CD4-positive, alpha-beta T cell treated with Interleukin-15 for 4 hours (primary cell): Measurements from ENCODE around the gene AK6.
"Not testable (repeated sequence)": the region's sequence is repeated elsewhere in the genome, so short reads cannot be mapped to it uniquely, and the experiment has no call there.

Source experiments
- DNase-seq: peaks from one replicate; pipeline ENCODE4 v3.0.0-alpha.2; 2020; ENCODE audit warnings: low spot score

Gene AK6

DNA sequence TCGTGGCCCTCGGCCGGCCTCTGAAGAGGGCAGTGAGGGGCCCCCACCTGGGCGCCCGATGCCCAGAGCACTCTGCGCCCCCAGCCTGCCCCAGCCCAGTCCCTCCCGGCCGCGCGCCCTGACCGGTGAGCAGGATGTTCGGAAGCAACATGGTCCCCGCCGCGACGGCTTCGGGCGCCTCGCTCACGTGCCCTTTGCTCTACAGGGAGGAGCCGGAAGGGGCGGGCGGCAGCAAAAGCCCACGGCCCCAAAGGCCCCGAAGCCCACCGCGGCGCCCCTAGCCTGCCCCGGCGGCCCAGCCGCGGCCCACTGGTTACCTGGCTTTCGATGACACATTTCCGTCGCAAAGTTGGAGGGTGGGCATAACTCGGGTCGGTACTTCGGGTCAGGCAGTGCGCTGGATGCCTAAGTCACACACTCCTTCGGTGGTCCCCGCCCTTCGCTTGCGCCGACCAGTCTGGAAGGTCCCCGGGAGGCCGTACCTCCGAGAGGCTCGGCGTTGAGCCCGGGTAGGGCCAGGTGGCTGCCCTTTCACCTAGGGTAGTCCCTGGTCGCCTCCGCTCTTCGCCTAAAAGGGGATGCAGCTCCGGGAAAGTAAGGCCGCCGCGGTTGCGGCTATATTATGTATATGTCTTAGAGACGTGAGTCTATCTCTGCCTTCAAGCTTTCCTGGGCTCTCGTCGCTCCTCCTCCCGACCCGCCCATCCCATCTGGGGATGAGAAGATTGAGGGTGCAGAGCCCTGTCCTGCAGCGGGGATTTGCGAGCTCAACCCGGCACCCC, at the start of gene AK6, which contains the start of the genes RAD17 and TAF9:
AK6 (minus strand) TSS at position 181 of the 782 bp plus-strand sequence; CDS start at position 151, 30 bp downstream.
RAD17 (plus strand) TSS at position 479 of the 782 bp plus-strand sequence. CDS start 2,391 bp downstream, outside the sequence.
TAF9 (minus strand) TSS at position 181 of the 782 bp plus-strand sequence. CDS start 3,783 bp downstream, outside the sequence.
- peak; percentile 87 for DNase-seq

DNA sequence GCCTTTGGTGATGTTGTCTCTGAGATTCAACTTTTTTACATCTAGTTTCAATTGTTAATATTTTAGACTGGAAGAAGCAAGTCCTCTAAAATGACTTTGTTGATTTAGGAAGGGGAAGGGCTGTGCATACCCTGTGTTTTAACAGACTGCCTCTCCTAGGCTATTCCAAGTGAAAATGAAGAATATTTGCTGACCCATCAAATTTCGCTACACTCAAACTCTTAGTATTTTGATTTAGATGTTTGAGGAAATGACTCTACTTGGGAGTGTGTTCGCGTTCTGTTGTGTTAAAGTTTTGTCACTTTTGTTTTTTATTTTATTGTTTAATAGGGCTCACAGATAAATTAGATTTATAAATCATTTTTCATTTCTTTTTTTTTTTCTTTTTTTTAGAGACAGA, 49.2 kb upstream of the AK6 start:
- no peak for DNase-seq

DNA sequence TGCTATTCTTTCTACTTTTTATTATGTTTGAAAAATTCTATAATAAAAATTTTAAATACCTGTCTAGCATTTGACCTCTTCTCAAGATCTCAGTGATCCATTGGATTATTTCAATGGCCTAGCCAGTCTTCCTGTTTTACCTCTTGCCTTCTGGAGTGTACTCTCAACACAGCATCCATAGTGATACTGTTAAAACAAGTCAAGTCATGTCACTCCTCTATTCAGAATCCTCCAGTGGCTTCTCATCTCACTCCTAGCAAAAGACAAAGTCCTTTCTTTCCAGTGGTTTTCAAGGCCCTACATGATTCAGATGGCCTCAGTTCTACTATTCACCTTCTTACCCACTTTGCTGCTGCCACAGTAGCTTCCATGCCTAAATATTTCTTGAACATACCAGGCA, 47.4 kb upstream of the AK6 start:
- no peak for DNase-seq

DNA sequence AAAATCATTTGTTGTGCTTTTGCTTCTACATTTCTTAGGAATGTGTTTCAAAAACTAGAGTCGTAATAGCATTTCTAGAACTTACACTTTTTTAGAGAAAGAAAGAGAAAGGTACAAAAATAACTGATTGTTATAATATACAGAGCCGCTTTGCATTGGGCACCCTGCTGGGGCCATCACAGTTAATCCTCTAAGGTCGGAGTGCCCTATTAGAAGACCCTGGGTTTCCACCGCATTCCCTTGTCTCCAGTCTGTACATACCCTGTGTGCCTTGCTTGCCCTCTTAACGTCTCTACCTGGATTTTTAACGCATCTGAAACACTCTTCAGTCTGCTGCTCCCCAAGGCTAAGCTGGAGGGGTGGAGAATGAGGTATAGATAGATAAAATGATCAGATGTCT, 46.9 kb upstream of the AK6 start:
- DNase-seq: no peak

DNA sequence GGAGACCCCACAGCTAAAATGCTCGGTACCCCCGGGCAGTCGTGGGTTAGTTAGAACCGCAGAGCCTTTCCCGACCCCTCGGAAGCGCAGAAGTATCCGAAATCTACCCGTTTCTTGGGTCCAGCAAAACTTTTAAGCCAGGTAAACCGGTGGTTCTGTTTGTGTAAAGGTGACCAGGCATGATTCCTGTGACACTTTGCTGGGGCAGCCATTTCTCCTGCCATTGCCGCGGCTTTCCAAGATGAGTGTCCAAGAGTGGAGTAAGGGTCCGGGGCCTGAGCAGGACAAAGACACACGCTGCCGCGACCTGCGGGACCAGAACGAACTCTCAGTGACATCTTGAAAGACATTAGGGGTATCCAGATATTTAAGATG, 46.3 kb upstream of the AK6 start:
- no peak for DNase-seq

DNA sequence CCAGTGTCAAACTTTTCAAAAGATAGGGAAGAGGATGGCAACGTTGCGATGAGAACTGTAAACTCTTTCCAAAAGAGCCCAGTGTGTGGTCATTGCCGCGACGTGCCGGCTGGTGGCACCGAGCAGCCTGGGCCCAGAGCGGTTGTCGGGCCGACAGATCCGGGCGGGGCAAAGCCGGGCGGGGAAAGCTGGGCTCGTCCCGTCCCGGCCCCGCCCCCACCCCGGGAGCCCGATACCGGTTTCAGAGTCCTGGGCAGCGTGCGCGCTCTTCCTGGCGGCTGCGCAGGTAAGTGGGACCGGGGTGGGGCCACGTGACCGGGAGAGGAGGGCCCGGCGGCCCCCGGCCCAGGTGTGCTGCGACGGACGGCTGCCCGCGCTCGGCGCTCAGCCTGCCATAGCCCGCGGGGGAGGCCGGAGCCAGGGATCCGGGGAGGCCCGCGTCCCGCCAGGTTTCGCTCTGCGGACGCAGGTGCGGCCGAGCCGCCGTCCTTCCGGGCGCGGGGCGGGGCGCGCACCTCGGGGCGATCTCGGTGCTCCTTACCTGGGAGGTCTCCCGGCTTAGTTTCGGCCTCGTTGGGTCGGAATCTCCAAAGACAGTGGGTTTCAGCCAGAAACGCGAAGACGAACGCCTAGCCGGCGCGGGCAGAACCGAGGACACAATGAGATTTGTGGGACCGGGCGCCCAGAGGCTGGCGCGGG, 45.7 kb upstream of the AK6 start, which contains the start of gene MARVELD2:
MARVELD2 (plus strand) TSS at position 232 of the 699 bp plus-strand sequence. CDS start 4,270 bp downstream, outside the sequence.
- peak; percentile 35 for DNase-seq

DNA sequence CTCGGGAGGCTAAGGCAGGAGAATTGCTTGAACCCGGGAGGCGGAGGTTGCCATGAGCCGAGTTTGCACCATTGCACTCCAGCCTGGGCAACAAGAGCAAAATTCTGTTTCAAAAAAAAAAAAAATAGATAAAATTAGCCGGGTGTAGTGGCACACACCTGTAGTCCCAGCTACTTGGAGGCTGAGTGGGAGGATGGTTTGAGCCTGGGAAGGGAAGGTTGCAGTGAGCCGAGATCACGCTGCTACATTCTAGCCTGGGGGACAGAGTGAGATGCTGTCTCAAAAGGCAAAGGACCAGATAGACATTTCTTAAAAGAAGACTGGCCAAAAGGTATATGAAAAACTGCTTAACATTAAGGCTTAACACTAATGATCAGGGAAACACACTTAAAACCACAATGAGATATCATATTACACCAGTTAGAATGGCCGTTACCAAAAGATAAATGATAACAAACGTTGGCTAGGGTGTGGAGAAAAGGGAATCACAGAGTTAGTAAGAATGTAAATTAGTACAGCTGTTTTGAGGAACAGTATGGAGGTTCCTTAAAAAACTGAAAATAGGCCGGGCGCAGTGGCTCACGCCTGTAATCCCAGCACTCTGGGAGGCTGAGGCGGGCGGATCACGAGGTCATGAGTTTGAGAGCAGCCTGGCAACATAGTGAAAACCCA, 35.5 kb upstream of the AK6 start:
- no peak for DNase-seq

DNA sequence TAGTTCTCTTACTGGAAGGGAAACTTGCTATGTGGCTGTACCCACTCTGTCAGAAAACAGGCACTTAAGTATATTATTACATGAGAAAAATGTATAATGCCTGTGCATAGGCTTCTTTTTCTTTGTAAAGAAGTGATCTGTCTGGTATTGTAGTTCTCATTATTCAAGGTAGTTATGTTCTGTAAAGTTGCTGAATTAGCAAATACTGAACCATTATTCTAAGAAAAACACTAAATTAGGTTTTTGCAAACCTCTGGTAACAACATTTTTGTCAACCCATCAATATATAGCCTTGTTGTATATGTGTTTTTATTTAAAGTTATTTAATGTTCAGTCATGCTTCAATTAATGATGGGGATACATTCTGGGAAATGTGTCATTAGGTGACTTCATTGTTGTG, 9.1 kb upstream of the AK6 start:
- DNase-seq: no peak

DNA sequence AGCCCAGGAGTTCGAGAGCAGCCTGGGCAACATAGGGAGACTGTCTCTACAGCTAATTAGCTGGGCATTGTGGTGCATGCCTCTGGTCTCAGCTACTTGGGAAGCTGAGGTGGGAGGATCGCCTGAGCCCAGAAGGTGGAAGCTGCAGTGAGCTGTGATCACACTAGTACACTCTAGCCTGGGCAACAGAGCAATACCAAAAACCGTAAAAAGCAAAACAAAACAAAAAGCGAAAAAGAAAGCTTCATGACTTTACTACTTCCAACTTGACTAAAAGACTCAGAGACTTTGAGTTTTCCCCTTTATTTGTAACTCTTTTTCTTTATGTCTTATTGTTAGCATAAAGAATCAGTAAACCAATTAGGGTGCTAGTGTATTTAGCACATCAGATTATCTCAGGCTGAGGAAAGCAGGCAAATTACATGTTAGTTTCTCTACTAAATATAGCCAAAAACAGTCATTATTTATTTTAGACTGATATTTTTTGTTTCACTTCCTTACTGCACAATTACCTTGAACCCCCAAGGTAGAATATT, 5.7 kb upstream of the AK6 start:
- DNase-seq: no peak

DNA sequence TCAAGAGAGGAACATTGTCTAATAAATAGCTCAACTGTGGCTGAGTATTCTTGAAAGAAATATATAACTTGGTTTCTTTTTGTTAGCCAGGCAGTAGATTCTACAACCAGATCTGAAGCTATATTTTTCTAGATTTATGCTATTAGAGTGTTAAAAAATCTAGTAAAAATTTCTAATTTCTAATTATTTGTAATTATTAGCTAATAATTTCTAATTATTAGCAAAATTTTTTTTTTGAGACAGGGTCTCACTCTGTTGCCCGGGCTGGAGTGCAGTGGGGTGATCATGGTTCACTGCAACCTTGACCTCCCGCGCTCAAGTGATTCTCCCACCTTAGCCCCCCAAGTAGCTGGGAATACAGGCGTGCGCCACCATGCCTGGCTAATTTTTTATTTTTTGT, 3.1 kb upstream of the AK6 start:
- no peak for DNase-seq

DNA sequence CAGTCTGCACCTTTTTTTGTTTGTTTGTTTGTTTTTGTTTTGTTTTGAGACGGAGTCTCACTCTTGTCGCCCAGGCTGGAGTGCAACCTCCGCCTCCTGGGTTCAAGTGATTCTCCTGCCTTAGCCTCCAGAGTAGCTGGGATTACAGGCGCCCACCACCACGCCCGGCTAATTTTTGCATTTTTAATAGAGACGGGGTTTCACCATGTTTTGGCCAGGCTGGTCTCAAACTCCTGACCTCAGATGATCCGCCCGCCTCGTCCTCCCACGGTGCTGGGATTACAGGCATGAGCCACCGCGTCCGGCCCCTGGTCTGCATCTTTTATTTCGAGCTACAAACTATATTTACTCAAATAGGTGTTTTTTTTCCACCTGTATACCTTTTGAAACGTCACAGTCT, 1.0 kb upstream of the AK6 start:
- DNase-seq: not testable (repeated sequence)

DNA sequence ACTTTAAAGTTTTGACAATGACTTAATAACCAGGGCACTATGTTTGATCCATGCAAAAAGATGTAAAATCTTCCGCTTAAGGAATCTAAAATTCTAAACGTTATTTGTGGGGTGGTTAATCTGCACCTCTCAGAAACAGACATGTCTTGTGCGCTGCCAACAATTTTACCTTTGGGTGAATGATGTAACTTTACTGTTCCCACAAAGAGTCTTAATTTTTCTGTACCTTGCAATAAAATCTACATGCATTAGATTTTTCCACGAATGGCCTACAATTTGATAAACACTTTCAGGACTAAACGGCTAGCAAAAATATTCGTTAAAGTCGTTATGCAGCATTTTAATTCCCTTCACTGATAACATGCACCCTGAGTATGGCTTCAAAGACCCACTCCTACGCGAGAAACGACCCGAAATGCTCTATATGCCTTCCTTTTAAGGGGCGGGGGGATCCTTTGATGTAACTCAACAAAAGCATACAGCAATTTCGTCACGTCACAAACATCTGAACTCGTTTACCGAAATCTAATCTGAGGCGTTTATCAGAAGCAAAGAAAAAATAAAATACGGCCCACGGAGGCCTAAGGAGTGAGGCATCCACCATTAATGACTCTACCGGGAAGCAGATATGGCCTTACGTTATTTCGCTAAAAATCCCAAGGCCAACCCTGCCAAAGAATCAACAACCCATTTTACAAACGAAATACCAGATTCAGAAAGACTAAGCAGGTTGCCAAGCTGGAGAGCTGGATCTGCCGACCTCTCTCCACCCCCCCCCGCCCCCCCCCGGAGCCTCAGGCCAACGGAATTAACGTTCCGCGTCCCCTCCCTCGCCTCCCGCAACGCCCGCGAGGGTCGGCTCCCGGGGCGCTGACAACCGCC, 621 bp downstream of the AK6 start:
- peak; percentile 6 for DNase-seq

DNA sequence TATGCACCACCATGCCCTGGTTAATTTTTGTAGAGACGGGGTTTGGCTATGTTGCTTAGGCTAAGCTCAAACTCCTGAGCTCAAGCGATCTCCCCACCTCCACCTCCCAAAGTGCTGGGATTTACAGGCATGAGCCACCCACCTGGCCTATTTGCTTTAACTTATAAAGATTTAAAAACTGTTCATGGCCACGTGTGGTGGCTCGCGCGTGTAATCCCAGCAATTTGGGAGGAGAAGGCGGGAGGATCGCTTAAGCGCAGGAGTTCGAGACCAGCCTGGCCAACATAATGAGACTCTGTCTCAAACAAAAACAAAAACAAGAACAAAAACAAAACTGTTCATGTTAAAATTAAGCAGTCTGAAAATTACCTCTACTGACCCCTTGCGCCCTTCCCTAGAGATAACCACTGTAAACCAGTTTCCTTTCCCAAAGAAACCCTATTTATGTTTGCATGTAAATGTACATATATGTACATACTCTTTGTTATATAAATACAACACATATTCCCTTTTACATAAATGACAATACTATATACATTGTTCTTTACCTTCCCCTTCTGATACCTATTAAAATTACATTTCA, 1.5 kb downstream of the AK6 start:
- no peak for DNase-seq

DNA sequence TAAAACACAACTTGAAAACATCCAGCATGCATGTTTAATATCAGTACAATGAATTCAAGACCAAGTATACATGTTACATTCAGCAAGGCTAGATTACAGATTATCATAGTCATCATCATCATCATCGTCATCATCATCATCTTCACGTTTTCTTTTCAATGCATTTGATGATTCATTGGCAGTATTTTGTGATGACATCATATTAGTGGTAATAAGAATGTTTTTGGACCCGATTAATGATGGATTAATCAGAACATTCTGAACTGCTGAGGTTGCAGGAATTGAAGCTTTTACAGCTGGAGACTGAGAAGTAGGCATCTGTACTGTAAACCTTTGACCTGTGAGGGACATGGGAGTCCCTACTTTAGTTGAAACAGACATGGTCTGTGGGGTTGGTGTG, 4.5 kb downstream of the AK6 start:
- no peak for DNase-seq

DNA sequence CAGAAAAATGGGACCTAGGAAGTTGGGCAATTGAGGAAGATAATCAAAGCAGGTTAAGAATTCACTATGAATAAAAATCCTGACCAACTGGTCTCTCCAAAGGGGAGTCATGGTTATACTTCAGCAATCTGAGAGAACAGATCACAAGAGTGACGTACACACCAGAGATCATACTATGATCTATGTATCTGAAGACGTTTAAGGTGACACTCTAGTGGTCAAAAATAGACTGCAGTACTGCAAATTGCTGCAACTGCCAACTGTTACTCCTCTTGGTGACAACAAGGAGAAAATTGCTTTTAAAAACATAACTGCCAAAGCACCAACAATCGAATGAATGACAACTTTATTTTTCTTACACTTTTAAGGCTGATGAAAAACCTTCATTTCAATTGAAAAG, 4.9 kb downstream of the AK6 start:
- DNase-seq: no peak

DNA sequence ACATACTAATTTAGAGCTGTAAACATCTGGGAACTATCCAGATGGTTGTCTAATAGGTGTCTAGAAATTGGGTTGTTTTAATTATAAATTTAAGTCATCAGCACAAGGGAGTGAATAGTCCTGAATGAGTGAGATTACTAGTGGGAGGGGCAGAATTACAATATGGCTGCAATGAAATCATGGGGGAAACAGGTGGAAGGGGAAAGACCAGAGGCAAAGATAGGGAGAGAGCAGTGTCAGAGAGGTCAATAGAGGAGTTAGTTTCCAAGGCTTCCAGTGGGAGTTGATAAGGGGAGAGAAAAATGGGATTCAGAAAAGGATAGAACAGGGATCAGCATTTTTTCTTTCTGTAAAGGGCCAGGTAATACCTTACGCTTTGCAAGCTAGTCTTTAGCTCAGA, 8.9 kb downstream of the AK6 start:
- DNase-seq: no peak

DNA sequence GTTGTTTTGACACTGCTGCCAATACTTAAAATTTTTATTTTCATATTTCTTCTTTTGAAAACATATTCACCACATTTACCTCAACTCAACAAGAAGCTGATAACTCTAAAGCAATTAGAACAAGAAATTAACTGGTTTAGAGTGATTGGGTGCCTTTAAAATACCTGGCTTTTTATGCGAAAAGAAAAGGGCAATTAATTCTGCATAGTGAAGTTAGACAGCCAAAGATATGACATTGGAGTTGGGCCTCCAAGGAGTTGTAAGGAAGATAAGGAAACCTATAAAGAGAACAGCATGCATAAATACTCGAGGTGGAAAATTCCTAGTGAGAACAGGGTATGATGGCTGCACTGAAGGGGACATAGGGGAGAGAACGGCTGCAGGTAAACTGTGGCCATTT, 9.6 kb downstream of the AK6 start:
- DNase-seq: no peak

DNA sequence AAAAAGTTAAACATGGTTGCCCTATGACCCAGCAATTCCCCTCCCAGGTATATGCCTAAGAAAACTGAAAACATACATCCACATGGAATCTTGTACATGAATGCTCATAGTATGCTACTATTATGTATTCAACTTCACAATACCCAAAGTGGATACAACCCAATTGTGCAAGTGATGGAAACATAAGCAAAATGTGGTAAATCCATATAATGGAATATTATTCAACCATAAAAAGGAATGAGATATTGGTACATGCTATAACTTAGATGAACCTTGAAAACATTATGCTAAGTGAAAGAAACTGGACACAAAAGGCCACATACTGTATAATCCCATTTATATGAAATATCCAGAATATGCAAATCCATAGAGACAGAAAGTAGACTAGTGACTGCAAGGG, 18.7 kb downstream of the AK6 start:
- DNase-seq: no peak

DNA sequence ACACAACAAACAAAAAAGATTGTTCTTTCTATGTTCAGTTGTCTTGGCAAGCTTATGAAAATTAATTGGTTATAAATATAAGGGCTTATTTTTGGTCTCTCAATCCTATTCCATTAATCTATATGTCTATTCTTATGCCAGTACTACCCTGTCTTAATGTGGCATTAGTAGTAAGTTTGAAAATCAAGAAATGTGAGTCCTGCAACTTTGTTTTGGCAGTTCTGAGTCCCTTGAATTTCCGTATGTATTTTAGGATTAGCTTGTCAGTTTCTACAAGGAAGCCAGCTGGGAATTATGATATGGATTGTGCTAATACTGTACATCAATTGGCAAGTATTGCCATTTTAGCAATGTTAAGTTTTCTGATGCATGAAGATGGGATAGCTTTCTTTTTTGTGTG, 26.2 kb downstream of the AK6 start:
- DNase-seq: no peak

DNA sequence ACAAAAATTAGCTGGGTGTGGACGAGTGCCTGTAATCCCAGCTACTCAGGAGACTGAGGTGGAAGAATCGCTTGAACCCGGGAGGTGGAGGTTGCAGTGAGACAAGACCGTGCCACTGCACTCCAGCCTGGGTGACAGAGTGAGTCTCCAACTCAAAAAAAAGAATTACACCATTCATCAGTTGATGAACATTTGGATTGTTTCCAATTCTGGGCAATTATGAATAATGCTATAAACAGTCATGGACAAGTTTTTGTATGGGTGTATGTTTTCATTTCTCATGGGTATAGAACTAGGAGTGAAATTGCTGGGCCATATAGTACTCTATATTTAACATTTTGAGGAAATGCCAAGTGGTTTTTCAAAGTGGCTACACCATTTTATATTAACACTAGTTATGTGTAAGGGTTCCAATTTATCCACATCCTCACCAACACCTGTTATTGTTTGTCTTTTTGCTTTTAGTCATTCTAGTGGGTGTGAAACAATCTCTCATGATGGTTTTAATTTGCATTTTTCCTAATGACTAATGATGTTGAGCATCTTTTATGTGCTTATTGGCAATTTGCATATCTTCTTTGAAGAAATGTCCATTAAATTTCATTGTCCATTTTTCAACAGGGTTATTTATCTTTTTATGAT, 27.7 kb downstream of the AK6 start:
- no peak for DNase-seq
